Right ventricle myocardium superior (tissue), 1 donor: ENCODE data around the gene FOSB. TPM values are rescaled to one million over a fixed set of nuclear protein-coding genes. Genes with fewer than 3 reads are reported as not detected.
A peak's percentile ranks its signal among the peaks of the same experiment; 100 is the strongest.
"Not testable (repeated sequence)": the region's sequence is repeated elsewhere in the genome, so short reads cannot be mapped to it uniquely, and the experiment has no call there.

Source experiments
- ATAC-seq: fragments of 200-7000 bp; cut with Tn5 transposase; one replicate; pipeline ENCODE4 v1.9.1; 2020; ENCODE audit warnings: mild to moderate bottlenecking; ENCODE audit not compliant: poor library complexity
- DNase-seq: peaks from one replicate; pipeline ENCODE4 v3.0.0-alpha.2; 2020
- intact Hi-C: fragments of 100-400 bp; cut with DNase I; formaldehyde crosslinking; loops from one replicate; pipeline ENCODE4 v1.11.2; 2022
- long read RNA-seq: library from polyadenylated mRNA; unstranded; transcript quantifications from one replicate; pipeline ENCODE4 v2.0.0, GENCODE V29; 2021
- total RNA-seq: library from RNA; stranded (reverse); fragmentation: NEBNext Ultra II Directional; extraction: Animal tissue kit (Norgen Biotek cat#: 25700); gene quantifications from one replicate; pipeline ENCODE4 v1.2.1, GENCODE V29; 2021
- donor health status: DM: no; HTN: yes; CAD: no; lungs with severe emphysema.

Gene FOSB
- 0.51 TPM for total RNA-seq
- long read RNA-seq: 0 reads

- ATAC-seq: peak; percentile 73
- peak; percentile 97 for DNase-seq
- intact Hi-C loops: no loop called here
Observed at GRCh38 chr19:45467456-45468158, at the start of gene FOSB. Gene FOSB (plus strand): TSS chr19:45467996. CDS start chr19:45468587, 591 bp downstream.

GRCh38 chr19:45418802-45419201 lies 49.0 kb upstream of the FOSB start:
- ATAC-seq (no peak), DNase-seq (no peak)
- intact Hi-C loops: no loop called here

- intact Hi-C loops: no loop called here
- peak; percentile 63 for DNase-seq
- no peak for ATAC-seq
Observed at GRCh38 chr19:45419396-45419795, 48.4 kb upstream of the FOSB start.

GRCh38 chr19:45419895-45420294 lies 47.9 kb upstream of the FOSB start:
- ATAC-seq: no peak
- intact Hi-C loops: no loop called here
- DNase-seq: no peak

DNA sequence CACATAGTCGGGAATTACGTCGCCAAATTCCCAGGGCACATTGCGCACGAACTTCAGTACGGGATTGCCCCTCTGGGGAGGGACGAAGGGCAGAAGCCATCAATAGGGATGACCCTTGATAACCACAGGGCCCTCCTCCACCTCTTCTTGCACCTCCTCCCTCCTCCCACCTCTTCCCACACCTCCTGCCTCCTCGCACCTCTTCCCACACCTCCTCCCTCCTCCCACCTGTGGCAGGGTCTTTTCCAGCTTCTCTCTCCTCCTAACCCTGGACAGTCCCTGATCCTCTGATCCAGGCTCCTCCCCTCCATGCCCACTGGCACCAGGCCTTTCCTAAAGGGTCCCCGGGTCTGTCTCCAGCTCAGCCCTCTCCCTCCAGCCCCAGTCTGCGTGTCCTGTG lies 47.4 kb upstream of the FOSB start:
- ATAC-seq (no peak), DNase-seq (no peak)
- intact Hi-C loops: no loop called here

DNA sequence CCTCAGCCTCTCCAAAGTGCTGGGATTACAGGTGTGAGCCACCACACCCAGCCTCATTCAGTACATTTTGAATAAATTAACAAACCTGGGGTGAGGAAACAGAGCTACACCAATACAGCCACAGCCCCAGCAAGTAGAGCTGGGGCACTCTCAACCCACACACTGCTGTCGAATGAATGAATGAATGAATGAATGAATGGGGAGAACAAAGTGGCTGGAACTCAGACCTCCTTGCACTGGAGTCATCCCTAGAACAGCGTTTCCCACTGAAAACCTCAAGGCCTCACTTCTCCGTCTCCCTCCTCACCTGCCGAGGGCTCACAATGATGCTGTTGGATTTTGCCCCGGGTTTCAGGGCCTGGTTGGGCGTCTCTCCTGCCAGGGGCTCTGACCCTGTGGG lies 46.9 kb upstream of the FOSB start:
- no peak for DNase-seq
- ATAC-seq: no peak
- intact Hi-C loops: no loop called here

DNA sequence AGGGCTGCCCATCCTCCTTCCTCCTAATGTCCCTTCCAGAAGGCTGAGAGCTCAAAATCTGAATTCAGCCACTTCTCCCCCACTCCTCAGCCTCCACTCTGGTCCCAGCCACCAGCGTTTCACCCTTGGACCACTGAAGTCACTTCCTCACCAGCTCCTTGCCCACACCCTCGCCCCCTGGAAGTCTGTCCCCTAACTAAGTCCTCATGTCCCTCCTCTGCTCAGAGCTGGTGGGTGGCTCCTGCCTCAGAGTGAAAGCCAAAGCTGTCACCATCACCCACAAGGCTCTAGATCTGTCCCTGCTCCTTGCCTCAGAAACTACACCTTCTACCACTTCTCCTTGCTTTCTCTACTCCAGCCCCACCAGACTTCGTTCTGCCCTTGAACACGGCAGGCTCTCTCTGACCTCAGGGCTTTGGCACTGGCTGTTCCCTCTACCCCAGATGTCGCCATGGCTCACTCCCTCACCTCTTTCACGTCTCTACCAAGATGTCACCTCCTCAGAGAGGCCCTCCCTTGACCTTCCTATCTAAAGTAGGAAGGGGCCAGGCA lies 45.8 kb upstream of the FOSB start:
- intact Hi-C loops: no loop called here
- ATAC-seq (no peak), DNase-seq (no peak)

DNA sequence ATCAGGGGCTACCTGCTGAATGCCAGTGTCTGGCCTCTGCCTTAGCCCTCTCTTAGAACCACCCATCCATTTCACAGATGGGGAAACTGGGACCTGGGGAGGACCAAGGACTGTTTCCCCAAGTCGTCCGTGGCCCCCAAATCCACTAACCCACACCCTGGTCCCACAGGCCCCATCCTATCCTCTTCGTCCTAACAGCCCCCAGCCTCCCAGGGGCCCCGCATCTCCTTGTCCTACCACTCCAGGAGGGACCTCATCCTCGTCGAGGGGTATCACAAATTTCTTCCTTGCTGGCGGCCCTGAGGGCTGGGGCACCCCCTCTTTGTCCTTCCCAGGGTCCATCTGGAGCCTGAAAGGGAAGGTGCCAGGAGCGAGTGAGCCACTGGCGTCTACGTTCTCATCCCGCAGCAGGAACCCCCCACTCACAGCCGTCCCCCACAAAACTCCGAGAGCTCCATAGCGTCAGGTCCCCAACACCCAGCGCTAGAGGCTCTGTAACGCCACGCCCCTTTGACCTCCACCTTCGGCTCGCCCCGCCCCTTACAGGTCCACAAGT lies 44.7 kb upstream of the FOSB start:
- intact Hi-C loops: no loop called here
- DNase-seq (no peak), ATAC-seq (no peak)

DNA sequence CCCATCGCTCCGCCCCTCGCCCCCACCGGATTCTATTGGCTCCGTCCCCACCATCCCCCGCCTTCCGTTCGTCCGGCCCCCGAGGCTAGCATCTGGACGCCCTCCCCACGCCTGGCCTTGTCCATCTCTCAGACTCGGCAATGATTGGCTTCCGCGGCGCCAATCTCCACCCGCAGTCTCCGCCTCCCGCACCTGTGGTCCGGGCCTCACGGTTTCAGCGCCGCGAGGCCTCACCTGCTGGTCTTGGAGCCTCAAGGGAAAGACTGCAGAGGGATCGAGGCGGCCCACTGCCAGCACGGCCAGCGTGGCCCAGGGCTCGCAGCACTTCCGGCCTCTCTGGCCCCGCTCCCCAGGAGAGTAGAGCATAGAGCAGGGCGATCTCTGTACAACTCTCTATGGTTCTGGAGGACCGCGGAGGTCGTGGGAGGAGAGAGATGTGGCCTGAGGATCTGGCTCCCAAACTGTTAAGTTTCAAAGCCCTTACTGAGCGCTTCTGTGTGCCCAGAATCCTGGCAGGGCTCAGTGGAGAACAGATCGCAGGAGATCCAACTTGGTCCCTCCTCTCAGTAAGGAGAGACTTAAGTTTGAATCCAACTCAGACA lies 44.1 kb upstream of the FOSB start, which contains the start of gene ERCC1:
Gene ERCC1, minus strand, starts transcription at position 329 of the 602 bp plus-strand sequence. CDS start 543 bp downstream, outside the sequence.
- peak; percentile 88 for ATAC-seq
- intact Hi-C loops: no loop called here
- DNase-seq: peak; percentile 97

- intact Hi-C loops: no loop called here
- ATAC-seq (peak; percentile 19), DNase-seq (peak; percentile 74)
Observed at GRCh38 chr19:45424191-45425058, 43.4 kb upstream of the FOSB start.

GRCh38 chr19:45428384-45429231 lies 39.2 kb upstream of the FOSB start:
- peak; percentile 78 for DNase-seq
- intact Hi-C loops: no loop called here
- ATAC-seq: peak; percentile 78

GRCh38 chr19:45429896-45430295 lies 37.9 kb upstream of the FOSB start:
- ATAC-seq, intact Hi-C loops, DNase-seq: not testable (repeated sequence)

DNA sequence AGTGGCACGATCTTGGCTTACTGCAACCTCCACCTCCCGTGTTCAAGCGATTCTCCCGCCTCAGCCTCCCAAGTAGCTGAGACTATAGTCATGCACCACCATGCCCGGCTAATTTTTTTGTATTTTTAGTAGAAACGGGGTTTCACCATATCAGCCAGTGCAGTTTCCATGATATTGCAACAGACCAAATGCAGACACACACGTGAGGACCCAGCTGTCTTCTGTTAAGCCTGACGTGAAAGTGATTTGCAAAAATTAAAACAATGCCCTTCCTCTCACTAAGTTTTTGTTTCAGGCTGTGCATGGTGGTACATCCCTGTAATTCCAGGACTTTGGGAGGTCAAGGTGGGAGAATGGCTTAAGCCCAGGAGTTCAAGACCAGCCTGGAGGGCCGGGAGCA lies 36.8 kb upstream of the FOSB start:
- DNase-seq, ATAC-seq, intact Hi-C loops: not testable (repeated sequence)

GRCh38 chr19:45432543-45432942 lies 35.3 kb upstream of the FOSB start:
- DNase-seq, ATAC-seq, intact Hi-C loops: not testable (repeated sequence)

DNA sequence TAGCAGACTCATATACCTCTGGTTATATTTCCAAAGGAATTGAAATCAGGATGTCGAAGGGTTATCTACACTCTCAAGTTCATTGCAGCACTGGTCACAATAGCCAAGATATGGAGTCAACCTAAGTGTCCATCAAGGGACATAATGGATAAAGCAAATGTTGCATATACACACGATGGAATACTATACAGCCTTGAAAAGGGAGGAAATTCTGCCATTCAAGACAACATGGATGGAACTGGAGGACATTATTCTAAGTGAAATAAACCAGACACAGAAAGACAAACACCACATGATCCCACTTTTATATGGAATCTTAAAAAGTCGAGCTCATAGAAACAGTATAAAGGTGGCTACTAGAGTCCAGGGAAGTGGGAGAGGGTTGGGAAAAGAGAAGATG lies 30.5 kb upstream of the FOSB start:
- no peak for DNase-seq
- ATAC-seq: no peak
- intact Hi-C loops: no loop called here

GRCh38 chr19:45439190-45439568 lies 28.6 kb upstream of the FOSB start:
- DNase-seq: no peak
- no peak for ATAC-seq
- intact Hi-C loops: loop anchor here (1.0 kb wide), 1 partner anchor 39 kb away; no protein-coding TSS in a partner anchor

- ATAC-seq: peak; percentile 80
- intact Hi-C loops: loop anchor here (1.0 kb wide), 1 partner anchor 39 kb away; no protein-coding TSS in a partner anchor
- peak; percentile 92 for DNase-seq
Observed at GRCh38 chr19:45439569-45440258, 28.1 kb upstream of the FOSB start.
